MM.1S (cell line): ENCODE data around the gene SCAF4.

Experiments used
- EZH2phosphoT487 ChIP-seq: fragments of 300-600 bp; sonication (generic); IDR thresholded peaks from 2 replicates; pipeline ENCODE4 v1.6.1; 2018; ENCODE audit warnings: antibody characterized with exemption, low read length
- TF ChIP-seq, protein P1 (sequence below): fragments of 300-600 bp; sonication (generic); IDR thresholded peaks from 2 replicates; pipeline ENCODE4 v1.5.1; 2016; ENCODE audit warnings: antibody characterized with exemption, low read length, mixed read lengths

DNA sequence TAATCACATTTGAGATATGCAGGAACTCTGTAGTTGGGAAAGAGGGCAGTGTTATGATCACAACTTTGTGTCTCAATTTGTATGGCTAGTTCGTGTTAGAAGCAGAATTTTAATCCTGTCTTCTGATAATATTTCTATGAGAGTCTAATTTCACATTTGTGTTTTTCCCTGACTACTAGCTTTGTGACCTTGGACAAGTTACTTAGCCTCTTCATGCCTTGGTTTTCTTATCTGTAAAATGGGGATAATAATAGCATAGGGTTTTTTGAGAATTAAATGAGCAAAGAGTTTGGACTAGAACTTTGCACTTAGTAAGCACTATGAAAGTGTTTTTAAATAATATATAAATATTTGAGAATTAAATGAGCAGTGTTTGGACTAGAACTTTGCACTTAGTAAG is 24.9 kb upstream of the SCAF4 start:
- TF ChIP-seq, protein P1, sequence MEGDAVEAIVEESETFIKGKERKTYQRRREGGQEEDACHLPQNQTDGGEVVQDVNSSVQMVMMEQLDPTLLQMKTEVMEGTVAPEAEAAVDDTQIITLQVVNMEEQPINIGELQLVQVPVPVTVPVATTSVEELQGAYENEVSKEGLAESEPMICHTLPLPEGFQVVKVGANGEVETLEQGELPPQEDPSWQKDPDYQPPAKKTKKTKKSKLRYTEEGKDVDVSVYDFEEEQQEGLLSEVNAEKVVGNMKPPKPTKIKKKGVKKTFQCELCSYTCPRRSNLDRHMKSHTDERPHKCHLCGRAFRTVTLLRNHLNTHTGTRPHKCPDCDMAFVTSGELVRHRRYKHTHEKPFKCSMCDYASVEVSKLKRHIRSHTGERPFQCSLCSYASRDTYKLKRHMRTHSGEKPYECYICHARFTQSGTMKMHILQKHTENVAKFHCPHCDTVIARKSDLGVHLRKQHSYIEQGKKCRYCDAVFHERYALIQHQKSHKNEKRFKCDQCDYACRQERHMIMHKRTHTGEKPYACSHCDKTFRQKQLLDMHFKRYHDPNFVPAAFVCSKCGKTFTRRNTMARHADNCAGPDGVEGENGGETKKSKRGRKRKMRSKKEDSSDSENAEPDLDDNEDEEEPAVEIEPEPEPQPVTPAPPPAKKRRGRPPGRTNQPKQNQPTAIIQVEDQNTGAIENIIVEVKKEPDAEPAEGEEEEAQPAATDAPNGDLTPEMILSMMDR = no peak
- no peak for TF ChIP-seq EZH2phosphoT487
